Cardiac muscle cell (in vitro differentiated cells and primary cell): Measurements from ENCODE around the gene ATAD2B. TPM values are rescaled to one million over a fixed set of nuclear protein-coding genes. Genes with fewer than 3 reads are reported as not detected.
"Not testable (repeated sequence)": the region's sequence is repeated elsewhere in the genome, so short reads cannot be mapped to it uniquely, and the experiment has no call there.

Experiments used
- DNase-seq, 2 donors: peaks; one replicate each; pipeline versions ENCODE4 v3.0.0 to v3.0.0-alpha.2; 2010 to 2017; ENCODE audit warnings: low read depth in 1 of 2, low spot score in 1 of 2
- H3K27ac ChIP-seq: fragments of 200-600 bp; sonication (generic); 2 replicates; pipeline ENCODE4 v1.5.1; 2016
- H3K27me3 ChIP-seq: fragments of 200-600 bp; sonication (generic); 2 replicates; pipeline ENCODE4 v1.6.0; 2016; ENCODE audit warnings: control low read depth
- H3K36me3 ChIP-seq: fragments of 200-600 bp; sonication (generic); 2 replicates; pipeline ENCODE4 v1.5.1; 2016; ENCODE audit warnings: control low read depth
- H3K4me1 ChIP-seq: fragments of 200-600 bp; sonication (generic); 2 replicates; pipeline ENCODE4 v1.8.1; 2017; ENCODE audit warnings: low read depth, mild to moderate bottlenecking, mixed run types
- H3K4me3 ChIP-seq: fragments of 200-600 bp; sonication (generic); 2 replicates; pipeline ENCODE4 v1.5.1; 2016; ENCODE audit warnings: mild to moderate bottlenecking
- H3K9me3 ChIP-seq: fragments of 200-600 bp; sonication (generic); 2 replicates; pipeline ENCODE4 v1.5.1; 2017; ENCODE audit warnings: low read depth, mild to moderate bottlenecking, control low read depth
- CTCF ChIP-seq: IDR thresholded peaks from 2 replicates; pipeline ENCODE4 v1.5.1; 2012; ENCODE audit warnings: low read depth, mild to moderate bottlenecking, low read length
- polyA plus RNA-seq: library from polyadenylated mRNA; unstranded; fragments of >200 nt; fragmentation: Nextera tagmentation; extraction: Ambion mirVana; gene quantifications from 2 replicates; pipeline ENCODE4 v1.2.1, GENCODE V29; 2016
- total RNA-seq: library from RNA; depleted of rRNA; stranded (reverse); fragments of >200 nt; gene quantifications from 2 replicates; pipeline ENCODE4 v1.2.3, GENCODE V29; 2016

ATAD2B gene
- total and polyA plus RNA-seq, 2 experiments from 2014 or later, result 10.7 to 17.2 TPM

GRCh38 chr2:23784971-23785370 is 142.0 kb downstream of the ATAD2B start:
- no peaks in the 10 kb centered on the region for H3K27me3 ChIP-seq
- no peaks in the 10 kb centered on the region for H3K9me3 ChIP-seq
- DNase-seq, result no peak
- peaks cover 3% of the 10 kb centered on the region for H3K4me1 ChIP-seq
- TF ChIP-seq CTCF, result no peak
- H3K4me3 ChIP-seq, result no peak overlapping the region
- H3K36me3 ChIP-seq, result peaks cover 7% of the 10 kb centered on the region
- H3K27ac ChIP-seq, result no peak overlapping the region

- H3K36me3 ChIP-seq, result peaks cover 7% of the 10 kb centered on the region
- no peak for TF ChIP-seq CTCF
- peaks cover 3% of the 10 kb centered on the region for H3K4me1 ChIP-seq
- no peaks in the 10 kb centered on the region for H3K9me3 ChIP-seq
- H3K4me3 ChIP-seq, result no peak overlapping the region
- H3K27ac ChIP-seq, result no peak overlapping the region
- DNase-seq, result no peak
- no peaks in the 10 kb centered on the region for H3K27me3 ChIP-seq
Measured at GRCh38 chr2:23782646-23783045, 144.3 kb downstream of the ATAD2B start.

- no peaks in the 10 kb centered on the region for H3K9me3 ChIP-seq
- TF ChIP-seq CTCF, result no peak
- no peaks in the 10 kb centered on the region for H3K27me3 ChIP-seq
- H3K27ac ChIP-seq, result no peak overlapping the region
- peaks cover 7% of the 10 kb centered on the region for H3K36me3 ChIP-seq
- no peak overlapping the region for H3K4me3 ChIP-seq
- DNase-seq, result no peak
- H3K4me1 ChIP-seq, result peaks cover under 1% of the 10 kb centered on the region
Measured at GRCh38 chr2:23782126-23782525, 144.8 kb downstream of the ATAD2B start.

- not testable (repeated sequence) for H3K4me1 ChIP-seq, H3K27me3 ChIP-seq, H3K4me3 ChIP-seq, H3K27ac ChIP-seq, H3K9me3 ChIP-seq, DNase-seq, H3K36me3 ChIP-seq
Measured at GRCh38 chr2:23780465-23780864, 146.5 kb downstream of the ATAD2B start.

GRCh38 chr2:23777826-23778225 is 149.1 kb downstream of the ATAD2B start:
- TF ChIP-seq CTCF, result no peak
- Histone ChIP-seq H3K4me3 (no peak overlapping the region), H3K27ac (no peak overlapping the region), H3K9me3 (no peaks in the 10 kb centered on the region), H3K4me1 (no peaks in the 10 kb centered on the region), H3K27me3 (no peaks in the 10 kb centered on the region), H3K36me3 (peaks cover 15% of the 10 kb centered on the region)
- DNase-seq, result no peak

- H3K4me1 ChIP-seq, result no peaks in the 10 kb centered on the region
- H3K9me3 ChIP-seq, result no peaks in the 10 kb centered on the region
- H3K4me3 ChIP-seq, result no peak overlapping the region
- no peak overlapping the region for H3K27ac ChIP-seq
- no peak for DNase-seq
- no peaks in the 10 kb centered on the region for H3K27me3 ChIP-seq
- TF ChIP-seq CTCF, result no peak
- peaks cover 9% of the 10 kb centered on the region for H3K36me3 ChIP-seq
Measured at GRCh38 chr2:23776021-23776420, 150.9 kb downstream of the ATAD2B start.
